Bronchial epithelial cell (primary cell): ENCODE results near the gene FAM83D. TPM values are rescaled to one million over a fixed set of nuclear protein-coding genes. Genes with fewer than 3 reads are reported as not detected.

Experiments
- DNase-seq: peaks from one replicate; pipeline ENCODE4 v3.0.0-alpha.2; 2010; ENCODE audit warnings: low read depth
- FAIRE-seq: peaks from 2 replicates; lab custom pipeline; 2011; peaks lifted over from hg19 to GRCh38; lab: Jason Lieb, UNC
- H3K27me3 ChIP-seq: 2 replicates; pipeline ENCODE4 v1.5.1; 2011; ENCODE audit warnings: low read length; ENCODE audit not compliant: control insufficient read depth, insufficient read depth
- H3K36me3 ChIP-seq: 2 replicates; pipeline ENCODE4 v1.5.1; 2011; ENCODE audit warnings: low read length; ENCODE audit not compliant: control insufficient read depth, insufficient read depth
- H3K4me3 ChIP-seq: 2 replicates; pipeline ENCODE4 v1.5.1; 2011; ENCODE audit warnings: mild to moderate bottlenecking, low read depth, low read length, control low read depth
- total RNA-seq: library from RNA; depleted of rRNA; stranded (reverse); fragments of >200 nt; gene quantifications from 2 replicates; pipeline ENCODE4 v1.2.1, GENCODE V29; 2014
- TF ChIP-seq, protein P1 (sequence below): IDR thresholded peaks from 2 replicates; pipeline ENCODE4 v1.5.1; 2011; ENCODE audit warnings: mild to moderate bottlenecking, moderate library complexity, low read length, control low read depth, inconsistent platforms; ENCODE audit not compliant: insufficient read depth, severe bottlenecking

The FAM83D gene
- total RNA-seq, 1 donor from 2014 or later, result 2.6 TPM

DNA sequence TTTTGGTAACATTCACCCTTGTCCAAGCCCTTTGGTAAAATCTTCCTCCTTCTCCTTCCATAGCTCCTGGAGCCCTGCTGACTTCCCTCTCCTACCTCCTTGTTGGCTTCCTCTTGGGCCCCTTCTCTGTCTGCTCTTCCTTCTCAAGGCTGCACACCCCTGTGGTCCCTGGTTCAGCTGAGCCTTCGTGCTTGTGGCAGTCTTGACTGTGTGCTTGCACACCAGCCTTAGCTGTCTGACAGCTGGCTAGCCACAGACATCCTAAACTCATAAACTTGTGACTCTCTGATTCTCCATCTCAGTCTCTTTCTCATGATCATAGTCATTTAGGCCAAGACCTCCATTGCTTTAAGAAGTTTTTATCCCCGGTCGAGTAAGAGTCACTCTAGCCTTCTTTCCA is 73.0 kb downstream of the FAM83D start:
- TF ChIP-seq, protein P1, sequence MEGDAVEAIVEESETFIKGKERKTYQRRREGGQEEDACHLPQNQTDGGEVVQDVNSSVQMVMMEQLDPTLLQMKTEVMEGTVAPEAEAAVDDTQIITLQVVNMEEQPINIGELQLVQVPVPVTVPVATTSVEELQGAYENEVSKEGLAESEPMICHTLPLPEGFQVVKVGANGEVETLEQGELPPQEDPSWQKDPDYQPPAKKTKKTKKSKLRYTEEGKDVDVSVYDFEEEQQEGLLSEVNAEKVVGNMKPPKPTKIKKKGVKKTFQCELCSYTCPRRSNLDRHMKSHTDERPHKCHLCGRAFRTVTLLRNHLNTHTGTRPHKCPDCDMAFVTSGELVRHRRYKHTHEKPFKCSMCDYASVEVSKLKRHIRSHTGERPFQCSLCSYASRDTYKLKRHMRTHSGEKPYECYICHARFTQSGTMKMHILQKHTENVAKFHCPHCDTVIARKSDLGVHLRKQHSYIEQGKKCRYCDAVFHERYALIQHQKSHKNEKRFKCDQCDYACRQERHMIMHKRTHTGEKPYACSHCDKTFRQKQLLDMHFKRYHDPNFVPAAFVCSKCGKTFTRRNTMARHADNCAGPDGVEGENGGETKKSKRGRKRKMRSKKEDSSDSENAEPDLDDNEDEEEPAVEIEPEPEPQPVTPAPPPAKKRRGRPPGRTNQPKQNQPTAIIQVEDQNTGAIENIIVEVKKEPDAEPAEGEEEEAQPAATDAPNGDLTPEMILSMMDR, result no peak
- Histone ChIP-seq H3K4me3 (no peak overlapping the region), H3K27me3 (no peaks in the 10 kb centered on the region), H3K36me3 (peaks cover 6% of the 10 kb centered on the region)
- FAIRE-seq (no peak), DNase-seq (no peak)

DNA sequence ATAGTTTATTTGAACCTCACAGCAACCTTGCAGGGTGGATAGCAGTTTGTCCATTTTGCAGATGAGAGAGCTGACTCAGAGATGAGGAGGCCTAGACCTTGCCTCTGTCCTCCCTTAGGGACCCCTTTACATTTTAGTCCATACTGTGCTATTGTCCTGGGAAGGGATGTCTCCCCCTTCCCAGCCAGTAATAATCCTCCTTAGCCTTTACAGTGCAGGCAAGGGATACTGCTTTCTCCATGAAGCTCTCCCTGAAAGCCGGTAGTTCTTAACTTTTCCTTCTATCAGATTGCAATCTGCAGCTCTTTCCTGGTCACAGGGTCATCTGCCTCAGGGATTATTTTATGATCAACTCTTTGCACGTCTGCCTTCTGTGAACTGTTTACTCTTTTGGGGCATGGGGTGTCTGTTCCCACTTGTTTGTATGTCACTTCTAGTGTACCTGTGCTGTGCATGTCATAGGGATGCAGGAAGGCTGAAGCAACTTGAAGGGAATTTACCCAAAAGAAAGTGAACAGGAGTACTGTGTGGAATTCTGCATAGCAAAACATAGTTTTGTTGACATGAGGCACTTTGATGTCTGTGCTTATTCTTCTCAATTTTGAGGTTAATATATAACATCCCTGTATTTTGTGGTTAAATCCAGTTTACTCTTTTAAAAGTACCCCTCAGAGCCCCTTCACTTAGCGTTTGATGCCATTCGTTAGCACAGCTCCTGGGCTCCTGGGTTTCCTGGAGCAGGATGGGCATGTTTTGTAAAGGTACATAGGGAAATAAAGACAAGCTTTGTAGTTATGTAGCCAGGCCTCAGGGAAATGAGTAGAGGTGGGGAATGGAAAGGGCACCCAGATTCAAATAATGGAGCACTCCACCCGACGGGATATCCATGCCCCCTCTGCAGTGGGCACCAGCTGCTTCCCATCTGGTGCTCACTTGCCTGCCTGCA is 74.0 kb downstream of the FAM83D start:
- TF ChIP-seq, protein P1, result no peak
- Histone ChIP-seq H3K27me3 (no peaks in the 10 kb centered on the region), H3K36me3 (peaks cover 6% of the 10 kb centered on the region), H3K4me3 (no peak overlapping the region)
- FAIRE-seq (no peak), DNase-seq (no peak)

Other genes with a start within 250 kb of the FAM83D start
- under 0.01 TPM in 1 of 2 replicates, not detected in the other for gene SLC32A1, start 201.9 kb upstream of the FAM83D start, total RNA-seq
- 12.4 and 20.3 TPM in 2 replicates for gene ACTR5, start 178.0 kb upstream of the FAM83D start, total RNA-seq
- gene PPP1R16B, start 120.7 kb upstream of the FAM83D start, total RNA-seq, result 0.26 and 0.77 TPM in 2 replicates
- 7.4 and 8.2 TPM in 2 replicates for gene DHX35, start 35.9 kb downstream of the FAM83D start, total RNA-seq